GM06990 (cell line): ENCODE results near the gene CCDC170.
"Not testable (repeated sequence)": the region's sequence is repeated elsewhere in the genome, so short reads cannot be mapped to it uniquely, and the experiment has no call there.

ENCODE experiments used
- DNase-seq: peaks from one replicate; pipeline ENCODE4 v3.0.0-alpha.2; 2011; ENCODE audit not compliant: insufficient read length; ENCODE audit errors: extremely low read depth
- H3K27me3 ChIP-seq: replicated peaks from 2 replicates; pipeline ENCODE4 v1.6.0; 2011; ENCODE audit warnings: low read length; ENCODE audit not compliant: control insufficient read depth, insufficient read depth
- H3K36me3 ChIP-seq: 2 replicates; pipeline ENCODE4 v1.5.1; 2011; ENCODE audit warnings: low read length; ENCODE audit not compliant: control insufficient read depth, insufficient read depth
- H3K4me3 ChIP-seq: replicated peaks from 2 replicates; pipeline ENCODE4 v1.5.1; 2011; ENCODE audit warnings: low read depth, mild to moderate bottlenecking, control low read depth, low read length
- TF ChIP-seq, protein P1 (sequence below): IDR thresholded peaks from 2 replicates; pipeline ENCODE4 v1.5.1; 2011; ENCODE audit warnings: low read length, control low read depth, mild to moderate bottlenecking, inconsistent platforms; ENCODE audit not compliant: insufficient read depth, poor library complexity, severe bottlenecking

Gene CCDC170, protein sequence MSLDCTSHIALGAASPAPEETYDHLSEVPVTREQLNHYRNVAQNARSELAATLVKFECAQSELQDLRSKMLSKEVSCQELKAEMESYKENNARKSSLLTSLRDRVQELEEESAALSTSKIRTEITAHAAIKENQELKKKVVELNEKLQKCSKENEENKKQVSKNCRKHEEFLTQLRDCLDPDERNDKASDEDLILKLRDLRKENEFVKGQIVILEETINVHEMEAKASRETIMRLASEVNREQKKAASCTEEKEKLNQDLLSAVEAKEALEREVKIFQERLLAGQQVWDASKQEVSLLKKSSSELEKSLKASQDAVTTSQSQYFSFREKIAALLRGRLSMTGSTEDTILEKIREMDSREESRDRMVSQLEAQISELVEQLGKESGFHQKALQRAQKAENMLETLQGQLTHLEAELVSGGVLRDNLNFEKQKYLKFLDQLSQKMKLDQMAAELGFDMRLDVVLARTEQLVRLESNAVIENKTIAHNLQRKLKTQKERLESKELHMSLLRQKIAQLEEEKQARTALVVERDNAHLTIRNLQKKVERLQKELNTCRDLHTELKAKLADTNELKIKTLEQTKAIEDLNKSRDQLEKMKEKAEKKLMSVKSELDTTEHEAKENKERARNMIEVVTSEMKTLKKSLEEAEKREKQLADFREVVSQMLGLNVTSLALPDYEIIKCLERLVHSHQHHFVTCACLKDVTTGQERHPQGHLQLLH

GRCh38 chr6:151493804-151494234 is at the start of gene CCDC170:
TSS of gene CCDC170 (plus strand) at chr6:151494017. CDS start at chr6:151494129, 112 bp downstream.
- no peak for DNase-seq
- Histone ChIP-seq H3K36me3 (no peaks in the 10 kb centered on the region), H3K27me3 (peaks cover 4% of the 10 kb centered on the region; the same call in 1 of the 2 replicates), H3K4me3 (peak within 1 kb of the TSS; percentile 51)
- TF ChIP-seq, protein P1, sequence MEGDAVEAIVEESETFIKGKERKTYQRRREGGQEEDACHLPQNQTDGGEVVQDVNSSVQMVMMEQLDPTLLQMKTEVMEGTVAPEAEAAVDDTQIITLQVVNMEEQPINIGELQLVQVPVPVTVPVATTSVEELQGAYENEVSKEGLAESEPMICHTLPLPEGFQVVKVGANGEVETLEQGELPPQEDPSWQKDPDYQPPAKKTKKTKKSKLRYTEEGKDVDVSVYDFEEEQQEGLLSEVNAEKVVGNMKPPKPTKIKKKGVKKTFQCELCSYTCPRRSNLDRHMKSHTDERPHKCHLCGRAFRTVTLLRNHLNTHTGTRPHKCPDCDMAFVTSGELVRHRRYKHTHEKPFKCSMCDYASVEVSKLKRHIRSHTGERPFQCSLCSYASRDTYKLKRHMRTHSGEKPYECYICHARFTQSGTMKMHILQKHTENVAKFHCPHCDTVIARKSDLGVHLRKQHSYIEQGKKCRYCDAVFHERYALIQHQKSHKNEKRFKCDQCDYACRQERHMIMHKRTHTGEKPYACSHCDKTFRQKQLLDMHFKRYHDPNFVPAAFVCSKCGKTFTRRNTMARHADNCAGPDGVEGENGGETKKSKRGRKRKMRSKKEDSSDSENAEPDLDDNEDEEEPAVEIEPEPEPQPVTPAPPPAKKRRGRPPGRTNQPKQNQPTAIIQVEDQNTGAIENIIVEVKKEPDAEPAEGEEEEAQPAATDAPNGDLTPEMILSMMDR, result no peak

DNA sequence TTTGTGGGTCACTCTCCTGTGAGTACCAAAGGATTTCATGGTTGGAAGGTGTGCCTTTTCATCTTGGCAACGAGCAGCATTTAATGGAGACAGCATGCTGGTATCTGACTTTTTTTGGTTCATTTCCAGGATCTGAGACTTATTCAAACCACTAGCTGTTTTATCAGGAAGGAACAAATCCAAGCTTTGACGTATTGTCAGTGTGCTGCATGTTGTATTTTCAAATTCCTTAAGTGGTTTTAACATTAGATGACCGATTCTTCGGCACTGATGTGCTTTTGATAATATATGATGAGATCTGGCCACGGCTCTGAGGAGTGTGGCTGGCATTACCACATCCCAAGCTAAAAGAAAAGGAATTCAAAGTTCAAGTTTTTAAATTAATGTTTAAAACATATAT is 48.3 kb upstream of the CCDC170 start:
- H3K36me3 ChIP-seq, result no peaks in the 10 kb centered on the region; the same call in 1 of the 2 replicates
- H3K27me3 ChIP-seq, result no peaks in the 10 kb centered on the region
- DNase-seq, result no peak
- H3K4me3 ChIP-seq, result no peak overlapping the region
- TF ChIP-seq, protein P1, result no peak

DNA sequence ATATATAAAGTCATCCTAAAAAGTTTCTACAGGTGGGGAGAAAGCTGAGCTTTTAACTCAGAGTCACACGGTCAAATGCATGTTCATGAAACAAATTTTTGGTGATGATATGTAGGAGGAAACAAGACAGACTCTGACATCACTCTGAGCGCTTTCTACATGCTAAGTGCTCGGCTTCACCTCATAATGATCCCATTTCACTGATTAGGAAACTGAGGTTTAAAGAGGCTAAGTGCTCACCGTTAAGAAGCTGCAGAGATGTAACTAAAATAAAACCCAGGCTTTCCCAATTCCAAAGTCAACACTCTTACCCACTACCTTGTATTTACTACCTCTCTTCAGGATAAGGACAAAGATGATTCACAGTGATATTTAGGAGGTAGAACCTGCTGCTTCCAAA is 46.6 kb upstream of the CCDC170 start:
- Histone ChIP-seq H3K4me3 (no peak overlapping the region), H3K36me3 (no peaks in the 10 kb centered on the region; the same call in 1 of the 2 replicates), H3K27me3 (no peaks in the 10 kb centered on the region)
- TF ChIP-seq, protein P1, result no peak
- DNase-seq, result no peak

GRCh38 chr6:151448623-151449022 is 45.2 kb upstream of the CCDC170 start:
- TF ChIP-seq, protein P1, result no peak
- no peaks in the 10 kb centered on the region for H3K27me3 ChIP-seq
- no peaks in the 10 kb centered on the region; the same call in 1 of the 2 replicates for H3K36me3 ChIP-seq
- no peak for DNase-seq
- H3K4me3 ChIP-seq, result no peak overlapping the region

DNA sequence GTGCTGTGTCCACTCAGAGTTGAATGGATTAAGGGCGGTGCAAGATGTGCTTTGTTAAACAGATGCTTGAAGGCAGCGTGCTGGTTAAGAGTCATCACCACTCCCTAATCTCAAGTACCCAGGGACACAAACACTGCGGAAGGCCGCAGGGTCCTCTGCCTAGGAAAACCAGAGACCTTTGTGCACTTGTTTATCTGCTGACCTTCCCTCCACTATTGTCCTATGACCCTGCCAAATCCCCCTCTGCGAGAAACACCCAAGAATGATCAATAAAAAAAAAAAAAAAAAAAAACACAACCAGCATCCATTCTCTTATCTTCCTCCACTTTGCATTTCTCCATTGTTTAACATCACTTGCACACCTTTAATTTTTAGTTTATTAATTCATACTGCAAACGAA is 42.9 kb upstream of the CCDC170 start:
- not testable (repeated sequence) for H3K27me3 ChIP-seq, H3K36me3 ChIP-seq, DNase-seq
- H3K4me3 ChIP-seq, result peak overlapping the region; percentile 71

DNA sequence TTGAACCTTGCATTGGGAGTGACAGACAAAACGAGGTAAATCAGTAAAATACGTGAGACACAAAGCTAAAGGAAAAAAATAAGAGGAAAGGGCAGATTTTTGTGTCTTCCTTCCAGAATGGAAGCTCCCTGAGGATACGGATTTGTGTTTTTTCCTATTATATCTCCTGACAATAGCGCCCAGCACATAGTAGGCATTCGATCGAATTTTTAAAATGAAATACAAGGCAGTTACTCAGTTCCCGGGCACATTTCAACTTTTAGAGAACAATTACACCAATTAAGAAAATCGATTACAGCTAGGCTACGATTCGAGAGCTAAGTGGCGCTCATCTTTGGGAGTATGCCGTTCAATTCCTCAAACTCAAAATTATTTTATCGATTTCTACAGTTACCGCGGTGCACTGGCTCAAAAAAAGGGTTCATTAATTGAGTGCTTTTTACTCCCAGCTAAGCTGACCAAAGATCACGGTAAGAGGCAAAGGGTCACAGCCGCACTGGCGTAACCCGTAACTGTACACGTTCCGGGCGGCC is 42.3 kb upstream of the CCDC170 start:
- H3K27me3 ChIP-seq, result no peaks in the 10 kb centered on the region
- peak overlapping the region; percentile 71 for H3K4me3 ChIP-seq
- DNase-seq, result no peak
- TF ChIP-seq, protein P1, result no peak
- H3K36me3 ChIP-seq, result no peaks in the 10 kb centered on the region
